Stimulated activated CD4-positive, alpha-beta T cell treated with anti-CD3 and anti-CD28 coated beads, Interleukin-2, amount 100 ng/mL, for 4 hours (primary cell): ENCODE measurements around the gene FRMPD4.

Experiments
- DNase-seq: peaks from one replicate; pipeline ENCODE4 v3.0.0-alpha.2; 2020; ENCODE audit warnings: low read depth

FRMPD4 gene

DNA sequence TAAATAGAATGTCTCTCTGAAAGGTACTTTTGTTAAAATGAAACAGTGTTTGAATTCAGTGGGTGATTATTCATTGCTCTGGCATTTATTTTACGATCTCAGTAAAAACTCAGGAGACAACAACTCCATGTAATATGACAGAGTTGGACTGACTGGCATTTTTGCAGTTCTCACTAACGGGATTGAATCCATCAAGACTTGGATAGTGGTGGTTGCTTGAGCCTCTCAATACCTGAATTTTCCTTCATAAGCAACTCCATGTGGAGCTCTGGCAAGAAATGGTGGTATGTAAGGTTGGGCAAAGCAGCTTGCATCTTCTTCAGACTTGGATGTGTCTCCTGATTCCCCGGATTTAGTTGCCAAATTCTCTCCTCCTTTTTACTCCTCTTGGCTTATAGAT lies 72.7 kb downstream of the FRMPD4 start:
- no peak for DNase-seq

DNA sequence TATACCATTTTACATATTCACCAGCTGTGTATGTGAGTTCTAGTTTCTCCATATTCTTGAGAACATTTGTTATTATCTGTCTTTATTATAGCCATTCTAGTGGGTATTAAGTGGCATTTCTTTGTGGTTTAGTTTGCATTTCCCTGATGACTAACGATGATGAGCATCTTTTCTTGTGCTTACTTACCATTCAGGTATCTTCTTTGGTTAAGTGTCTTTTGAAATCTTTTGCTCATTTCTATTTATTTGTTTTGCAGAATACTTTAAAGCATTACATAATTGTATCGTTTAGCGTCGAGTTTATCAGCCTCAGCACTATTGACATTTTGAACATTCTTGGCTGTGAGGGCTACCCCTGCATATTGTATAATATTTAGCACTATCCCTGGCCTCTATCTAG lies 85.4 kb downstream of the FRMPD4 start:
- no peak for DNase-seq

DNA sequence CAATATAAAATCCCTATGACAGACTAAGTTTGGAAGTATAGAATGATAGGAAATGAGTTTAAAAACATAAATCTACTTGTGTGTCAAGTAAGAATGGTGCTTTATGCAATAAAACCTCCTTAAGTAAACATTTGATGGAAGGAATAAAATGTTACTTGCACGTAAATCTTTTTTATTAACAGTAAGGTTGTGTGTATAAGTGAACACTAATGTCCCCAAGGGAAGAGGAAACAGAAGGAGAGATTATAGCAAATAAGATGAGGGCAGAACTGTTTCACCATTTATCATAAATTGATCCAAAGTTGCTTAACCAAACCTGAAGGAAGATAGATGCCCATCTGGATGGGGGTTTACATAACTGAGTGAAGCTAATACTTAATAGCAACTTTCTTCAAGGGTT lies 86.8 kb downstream of the FRMPD4 start:
- no peak for DNase-seq

DNA sequence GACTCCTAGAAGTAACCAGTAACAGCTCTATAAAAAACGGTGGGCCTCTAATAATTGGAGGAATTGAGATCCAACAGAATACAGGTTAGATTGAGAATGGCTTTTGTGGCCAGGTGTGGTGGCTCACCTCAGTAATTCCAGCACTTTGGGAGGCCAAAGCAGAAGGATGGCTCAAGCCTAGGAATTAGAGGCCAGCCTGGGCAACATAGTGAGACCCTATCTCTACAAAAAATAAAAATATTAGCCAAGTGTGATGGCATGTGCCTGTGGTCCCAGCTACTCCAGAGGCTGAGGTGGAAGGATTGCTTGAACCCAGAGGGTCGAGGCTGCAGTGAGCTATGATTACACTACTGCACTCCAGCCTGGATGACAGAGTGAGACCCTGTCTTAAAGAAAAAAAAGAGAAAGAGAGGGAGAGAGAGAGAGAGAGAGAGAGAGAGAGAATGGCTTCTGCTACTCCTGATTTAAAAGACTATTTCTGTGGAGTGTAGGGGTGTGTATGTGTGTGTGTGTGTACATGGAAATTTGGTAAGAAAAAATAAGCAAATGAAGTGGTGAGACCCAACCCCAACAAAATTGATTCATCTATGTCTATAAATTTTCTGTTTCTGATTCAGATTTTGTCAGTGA lies 89.3 kb downstream of the FRMPD4 start:
- no peak for DNase-seq

DNA sequence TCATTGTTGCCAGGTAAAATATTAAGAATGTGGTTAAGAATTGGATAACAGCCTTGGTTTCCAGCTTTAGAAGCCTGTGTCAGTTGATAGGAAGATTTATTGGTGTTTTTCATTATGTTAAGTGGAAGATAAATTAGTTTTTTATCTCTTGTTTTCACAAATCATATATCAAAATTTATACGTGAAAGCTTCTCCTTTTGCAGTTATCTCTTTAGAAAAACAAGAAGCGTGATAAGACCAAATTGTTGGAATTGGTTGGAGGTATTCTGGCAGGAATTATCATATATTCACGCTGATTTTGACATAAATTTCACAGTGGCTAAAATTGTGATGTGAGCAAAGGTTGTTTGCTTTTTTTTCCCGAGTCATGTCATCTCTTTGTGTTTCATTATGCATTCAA lies 90.6 kb downstream of the FRMPD4 start:
- no peak for DNase-seq

DNA sequence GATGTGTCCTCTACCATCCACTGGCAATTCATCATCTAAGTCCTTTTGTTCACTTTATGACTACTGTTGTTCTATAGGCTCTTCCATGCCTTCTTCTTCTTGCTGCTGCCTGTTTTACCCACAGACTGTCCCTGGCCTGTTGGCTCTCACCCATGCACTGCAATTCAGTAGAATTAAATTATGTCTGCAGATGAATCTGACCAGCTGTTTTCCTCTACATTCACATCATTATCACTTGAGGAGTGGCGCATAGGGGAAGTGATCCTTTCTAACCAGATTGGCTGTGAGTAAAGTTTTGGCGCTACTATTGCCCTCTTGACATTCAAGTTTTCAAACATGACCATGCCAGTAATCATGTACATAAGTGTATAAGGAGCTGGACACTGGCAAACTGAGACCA lies 91.7 kb downstream of the FRMPD4 start:
- DNase-seq, result no peak

DNA sequence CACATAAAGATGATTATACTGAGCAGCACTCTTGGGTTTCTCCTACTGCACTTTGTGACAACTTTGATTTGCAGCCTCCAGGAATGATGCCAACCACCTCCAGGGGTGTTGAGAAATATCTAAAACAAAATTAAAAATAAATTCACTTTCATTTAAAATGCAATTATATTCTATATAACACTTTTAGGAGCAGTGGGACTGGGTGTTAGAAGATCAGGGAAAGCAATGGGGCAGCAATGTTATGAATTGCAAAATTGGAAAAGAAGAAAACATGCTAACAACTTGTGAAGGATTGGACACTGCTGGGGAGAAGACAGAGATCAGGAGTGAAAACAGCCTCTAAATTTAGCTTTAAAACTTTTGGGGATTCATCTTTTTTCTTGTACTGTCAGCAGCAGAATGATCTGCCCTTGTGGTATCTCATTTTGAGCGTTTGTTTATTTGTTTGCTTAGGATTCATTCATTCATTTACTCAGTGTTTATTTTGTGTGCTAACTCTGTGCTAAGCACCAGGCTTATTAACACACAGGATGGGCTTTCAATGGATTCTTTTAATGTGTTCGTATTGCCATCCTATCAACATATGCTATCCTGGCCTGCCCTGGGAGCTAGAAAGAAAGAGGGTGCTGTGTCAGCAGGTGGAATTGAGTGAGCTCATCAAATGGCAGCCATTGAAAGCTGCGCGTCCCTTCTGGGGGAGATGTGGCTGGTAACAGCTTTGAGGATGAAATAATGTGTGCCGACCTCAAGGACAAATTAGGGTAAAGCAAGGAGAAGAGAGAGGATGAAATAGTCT lies 96.5 kb downstream of the FRMPD4 start:
- no peak for DNase-seq

DNA sequence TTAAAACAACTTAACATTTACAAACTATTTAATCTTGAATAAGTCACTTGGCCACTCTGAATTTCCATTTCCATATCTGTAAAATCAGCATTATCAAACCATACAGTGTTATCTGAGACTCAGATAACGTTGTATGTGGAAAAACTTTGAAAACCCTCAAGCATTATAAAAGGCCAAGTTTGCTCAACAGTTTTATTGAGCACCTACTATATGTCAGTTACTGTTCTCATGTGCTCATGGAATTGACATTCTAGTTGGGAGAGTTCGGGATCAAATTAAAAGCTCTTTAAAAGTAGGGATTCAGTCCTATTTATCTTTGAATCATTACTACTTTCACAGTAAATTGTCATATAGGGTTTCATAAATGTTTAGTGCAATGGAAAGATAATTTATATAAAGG lies 97.9 kb downstream of the FRMPD4 start:
- no peak for DNase-seq

DNA sequence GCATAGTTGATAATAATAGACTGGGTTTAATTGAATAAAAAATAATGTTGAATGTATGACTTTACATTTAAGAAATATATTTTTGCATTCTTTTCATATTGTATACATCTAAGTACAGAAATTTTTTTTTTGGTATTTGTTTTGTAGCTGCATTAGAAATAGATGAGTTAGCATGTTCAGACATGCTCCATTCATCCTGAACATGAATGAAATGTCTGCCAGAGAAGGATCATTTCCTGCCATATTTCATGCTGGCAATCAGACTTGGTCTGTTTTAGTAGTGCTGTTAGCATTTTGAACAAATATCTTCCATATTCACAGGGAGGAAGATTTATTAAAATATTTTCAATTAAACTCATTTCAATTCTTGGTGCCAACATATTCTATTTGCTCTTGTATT lies 98.9 kb downstream of the FRMPD4 start:
- DNase-seq, result no peak

DNA sequence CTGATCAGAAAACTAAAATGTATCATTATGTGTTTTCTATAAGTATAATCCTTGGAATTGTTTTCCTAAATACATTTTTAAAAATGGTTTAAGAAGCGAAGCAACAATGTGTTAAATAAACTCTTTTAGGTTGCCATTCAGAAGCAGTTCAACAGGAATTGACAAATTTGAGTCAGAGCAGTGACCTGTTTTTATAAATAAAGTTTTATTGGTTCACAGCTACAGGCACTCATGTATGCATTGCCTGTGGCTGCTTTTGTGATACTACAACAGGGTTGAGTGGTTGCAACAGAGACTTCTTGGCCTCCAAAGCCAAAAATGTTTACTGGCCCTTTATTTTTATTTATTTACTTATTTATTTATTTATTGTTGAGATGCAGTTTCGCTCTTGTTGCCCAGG lies 99.5 kb downstream of the FRMPD4 start:
- DNase-seq, result no peak

DNA sequence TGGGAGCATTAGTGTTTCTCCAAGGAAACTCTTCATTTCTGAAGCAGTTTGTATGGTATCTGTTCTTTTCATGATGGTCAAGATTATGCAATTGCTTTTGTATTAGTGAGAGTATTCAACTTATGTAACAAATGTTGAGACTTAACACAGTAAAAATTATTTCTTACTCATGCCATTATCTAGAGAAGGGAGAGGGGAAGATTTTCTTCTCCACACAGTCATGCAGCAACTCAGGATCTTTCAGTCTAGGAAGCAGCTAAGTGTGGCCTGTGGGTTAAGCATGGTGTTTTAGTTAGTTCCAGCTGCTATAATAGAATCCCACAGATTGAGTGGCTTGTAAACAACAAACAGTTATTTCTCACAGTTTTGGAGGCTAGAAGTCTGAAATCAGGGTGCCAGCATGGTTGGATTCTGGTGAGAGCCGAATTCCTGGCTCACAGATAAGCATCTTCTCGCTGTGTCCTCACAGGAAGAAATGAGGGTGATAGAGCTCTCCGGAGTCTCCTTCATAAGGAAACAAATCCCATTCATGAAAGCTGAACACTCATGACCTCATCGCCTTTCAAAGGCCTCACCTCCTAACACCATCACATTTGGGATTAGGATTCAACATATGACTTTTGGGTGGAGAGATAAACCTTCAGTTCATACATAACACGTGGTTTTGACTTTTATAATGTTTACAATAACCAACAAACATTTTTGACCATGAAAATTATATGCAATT lies 101.2 kb downstream of the FRMPD4 start:
- DNase-seq, result no peak

DNA sequence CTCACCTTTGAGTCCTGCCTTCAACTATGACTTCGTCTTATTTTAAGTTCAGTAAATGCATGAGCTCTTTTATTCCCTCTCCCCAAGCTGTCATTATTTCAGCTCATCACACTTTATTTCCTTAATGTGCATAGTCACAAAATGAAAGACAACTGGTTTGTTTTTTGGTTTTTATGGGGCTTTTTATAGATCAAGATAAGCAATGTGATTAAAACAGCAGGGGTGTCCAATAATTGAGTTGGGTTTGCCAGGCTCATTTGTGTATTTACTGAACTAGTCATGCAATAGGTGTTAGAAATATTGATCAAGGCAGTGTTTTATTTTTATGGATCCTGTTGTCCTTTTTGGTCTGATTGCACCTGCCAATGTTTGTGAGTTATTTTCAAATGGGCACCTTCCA lies 102.2 kb downstream of the FRMPD4 start:
- no peak for DNase-seq

DNA sequence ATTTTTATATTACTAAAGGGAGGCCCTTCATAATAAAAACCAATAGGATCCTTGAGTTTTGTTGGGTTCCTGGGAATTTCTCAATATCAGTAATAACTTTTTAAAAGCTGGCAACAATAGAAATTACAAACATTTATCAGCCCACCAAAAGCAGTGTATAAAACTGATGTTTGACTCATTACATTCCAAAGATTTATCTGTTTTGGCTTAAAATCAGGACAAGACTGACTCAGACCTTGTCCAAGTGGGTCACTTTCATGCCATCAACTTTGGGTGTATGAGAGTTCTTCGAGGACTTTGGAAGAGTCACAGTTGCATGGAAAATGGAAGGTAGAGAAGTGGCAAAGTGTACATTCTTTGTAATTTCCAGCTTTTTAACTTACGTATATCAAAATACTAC lies 102.8 kb downstream of the FRMPD4 start:
- no peak for DNase-seq

DNA sequence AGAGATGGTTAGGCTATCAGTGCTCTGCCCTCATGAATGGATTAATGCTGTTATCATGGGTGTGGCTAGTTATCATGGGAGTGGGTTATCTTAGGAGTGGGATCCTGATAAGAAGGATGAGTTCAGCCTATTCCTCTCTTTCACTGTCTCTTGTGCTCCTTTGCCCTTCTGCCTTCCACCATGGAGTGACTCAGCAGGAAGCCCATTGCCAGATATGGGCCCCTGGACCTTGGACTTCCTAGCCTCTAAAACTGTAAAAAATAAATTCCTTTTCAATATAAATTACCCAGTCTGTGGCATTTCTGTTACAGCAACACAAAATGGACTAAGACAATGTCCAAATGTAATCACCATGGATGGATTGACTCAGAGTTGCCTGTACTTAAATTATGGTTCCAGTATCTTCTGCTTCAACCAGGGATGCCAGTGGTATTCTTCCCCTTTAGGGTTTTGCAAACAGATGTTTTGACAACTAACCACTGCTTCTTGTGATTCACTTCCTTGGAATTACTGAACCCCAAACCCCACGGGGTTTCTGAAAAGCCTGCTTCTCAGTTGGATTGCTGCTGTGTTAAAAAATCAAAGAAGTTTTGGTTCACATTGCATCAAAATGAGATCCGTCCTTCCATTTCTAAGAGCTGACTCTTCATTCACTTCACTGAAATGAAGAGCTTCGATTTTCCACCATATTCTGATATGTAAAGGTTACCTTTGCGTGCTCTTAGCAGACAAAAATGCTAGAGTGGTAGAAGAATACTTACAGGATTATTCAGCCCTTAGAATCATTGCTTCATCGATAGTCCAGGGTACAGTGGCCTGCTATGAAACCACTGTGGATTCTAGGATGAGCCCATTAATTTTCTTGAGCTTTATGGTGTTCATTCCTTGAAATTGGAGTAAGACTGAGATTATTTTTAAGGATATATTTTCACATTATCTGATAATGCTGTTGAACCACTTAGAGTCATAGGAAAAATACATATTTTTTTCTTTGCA lies 107.7 kb downstream of the FRMPD4 start:
- DNase-seq, result no peak

DNA sequence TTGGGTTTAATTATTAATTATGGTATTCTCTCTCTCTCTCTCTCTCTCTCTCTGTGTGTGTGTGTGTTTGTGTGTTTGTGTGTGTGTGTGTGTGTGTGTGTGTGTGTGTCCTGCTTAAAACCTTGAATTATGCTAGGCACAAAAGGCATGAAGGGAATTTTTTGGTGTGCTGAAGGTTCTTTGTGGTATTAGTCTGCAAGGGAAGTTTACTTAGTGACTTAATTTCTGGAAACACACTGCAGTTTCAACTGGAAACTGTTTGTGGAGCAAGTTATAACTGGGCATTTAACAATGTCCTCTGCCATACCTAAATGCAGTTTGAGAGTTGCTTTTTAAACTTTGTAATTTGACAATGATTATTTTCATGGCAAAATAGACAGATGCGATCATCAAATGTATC lies 111.7 kb downstream of the FRMPD4 start:
- no peak for DNase-seq

DNA sequence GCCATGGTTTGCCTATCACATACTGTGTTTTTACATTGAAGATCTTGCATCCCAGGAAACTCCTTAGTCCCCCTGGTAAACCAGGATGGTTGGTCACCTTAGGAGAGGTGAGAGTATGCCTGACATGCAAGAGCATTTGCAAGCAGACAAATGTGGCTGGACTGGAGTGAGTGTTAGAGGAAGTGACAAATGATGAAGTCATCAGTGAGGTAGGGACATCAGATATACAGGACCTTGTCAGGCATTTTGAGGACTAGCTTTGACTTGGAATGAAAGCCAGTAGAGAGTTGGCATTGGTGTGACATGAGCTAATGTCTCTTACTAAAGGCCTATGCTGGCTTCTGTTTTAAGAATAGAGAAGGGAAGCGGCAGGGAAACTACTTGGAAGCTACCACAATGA lies 124.9 kb downstream of the FRMPD4 start:
- no peak for DNase-seq

DNA sequence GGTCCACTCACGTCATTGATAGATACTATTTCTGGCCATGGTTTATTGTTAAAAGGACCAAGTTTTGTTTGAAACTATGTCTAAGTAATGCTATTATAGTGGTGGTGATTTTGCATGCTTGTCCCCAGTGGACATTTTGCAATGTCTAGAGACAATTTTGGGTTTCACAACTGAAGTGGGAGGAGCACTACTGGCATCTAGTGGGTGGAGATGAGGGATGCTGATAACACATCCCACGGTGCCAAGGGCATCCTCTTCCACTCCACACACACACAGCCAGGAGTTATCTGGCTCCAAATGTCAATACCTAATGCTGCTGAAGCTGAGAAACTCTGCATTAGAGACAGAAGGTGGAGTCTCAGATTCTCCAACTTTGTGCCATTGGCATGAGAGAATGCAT lies 131.2 kb downstream of the FRMPD4 start:
- DNase-seq, result no peak

DNA sequence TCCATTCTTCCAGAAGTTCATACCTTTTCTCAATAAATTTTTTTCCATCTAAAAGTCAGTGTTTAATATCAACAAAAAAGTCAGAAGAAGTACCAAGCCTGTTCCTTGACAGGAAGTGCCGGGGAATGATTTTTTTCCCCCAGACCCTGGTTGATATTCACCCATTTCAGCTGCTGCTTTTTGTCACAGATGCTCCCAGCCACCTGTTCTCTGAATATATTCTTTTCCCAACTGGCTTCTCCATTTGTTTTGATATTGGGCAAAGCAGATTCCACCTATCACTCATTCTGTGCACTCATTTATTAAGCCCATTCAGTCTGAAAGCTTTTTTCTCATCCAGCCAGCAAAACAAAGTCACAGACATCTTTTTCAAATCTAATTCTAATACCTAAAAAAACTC lies 139.9 kb downstream of the FRMPD4 start:
- no peak for DNase-seq

DNA sequence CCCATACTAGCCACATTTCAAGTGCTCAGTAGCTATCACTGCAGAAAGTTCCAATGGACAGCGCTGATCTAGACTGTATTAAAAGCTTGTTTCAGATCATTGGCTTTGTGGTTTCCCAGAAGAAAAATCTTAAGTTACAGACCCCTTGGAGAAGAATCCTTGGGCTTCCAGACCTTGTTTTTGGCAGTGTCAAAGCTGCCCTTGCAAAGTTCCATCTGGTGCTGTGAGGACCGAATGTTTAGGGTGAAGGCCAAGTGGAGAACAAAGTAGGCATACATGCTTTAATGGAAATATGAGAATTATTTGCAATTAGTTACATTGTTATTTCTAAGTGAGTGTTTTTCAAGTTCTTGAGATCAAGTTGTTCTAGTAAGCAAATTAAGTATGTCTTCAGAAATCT lies 144.7 kb downstream of the FRMPD4 start:
- DNase-seq, result no peak

DNA sequence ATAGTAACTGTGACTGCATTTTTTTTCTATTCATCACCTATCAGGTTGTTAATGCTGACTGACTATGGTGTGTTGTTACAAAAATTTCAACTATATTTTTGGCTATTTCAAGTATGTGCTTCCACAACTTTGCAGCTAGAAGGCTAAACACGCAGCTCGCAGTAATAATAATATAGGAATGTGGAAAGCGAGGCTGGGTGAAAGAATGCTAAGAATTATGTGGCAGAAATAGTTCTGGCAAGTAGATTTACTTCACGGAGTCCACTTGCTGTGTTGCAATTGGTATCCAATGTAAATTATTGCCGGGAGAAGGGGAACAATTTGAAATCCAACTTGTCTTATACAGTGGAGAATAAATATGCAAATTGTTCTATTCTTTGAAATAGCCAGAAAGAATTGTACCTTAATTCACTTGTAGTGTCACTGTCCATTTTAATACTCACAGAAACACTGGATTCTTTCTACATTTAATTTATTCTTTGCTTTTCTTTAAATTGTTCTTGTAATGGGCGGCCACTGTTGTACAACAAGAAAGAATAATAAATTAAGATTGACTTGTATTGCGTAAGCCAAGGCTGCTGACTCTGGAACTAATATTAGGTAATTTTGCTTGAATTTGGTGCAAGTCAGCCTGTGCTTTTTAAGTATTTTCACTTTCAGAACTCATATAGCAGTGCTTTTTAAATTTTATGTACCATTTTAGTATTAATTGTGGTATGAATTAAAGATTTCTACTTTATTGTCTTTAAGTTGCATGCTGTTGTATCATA lies 154.9 kb downstream of the FRMPD4 start:
- no peak for DNase-seq

DNA sequence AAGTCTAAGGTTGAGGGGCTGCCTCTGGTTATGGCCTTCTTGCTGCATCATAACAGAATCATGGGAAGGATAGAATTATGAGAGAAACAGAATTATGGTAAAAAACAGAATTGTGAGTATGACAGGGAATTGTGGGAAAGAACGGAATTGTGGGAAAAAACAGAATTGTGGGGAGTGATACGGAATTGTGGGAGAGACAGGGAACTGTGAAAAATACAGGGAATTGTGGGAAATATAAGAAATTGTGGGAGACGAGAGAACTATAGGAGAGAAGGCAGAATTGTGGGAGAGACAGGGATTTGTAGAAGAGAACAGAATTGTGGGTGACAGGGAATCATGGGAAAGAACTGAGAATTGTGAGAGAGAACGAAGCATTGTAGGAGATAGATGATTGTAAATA lies 159.1 kb downstream of the FRMPD4 start:
- DNase-seq, result no peak
